MM.1S (cell line): ENCODE data around the gene ANP32D.
"Not testable (repeated sequence)": the region's sequence is repeated elsewhere in the genome, so short reads cannot be mapped to it uniquely, and the experiment has no call there.

Experiments
- CTCF ChIP-seq: fragments of 300-600 bp; sonication (generic); IDR thresholded peaks from 2 replicates; pipeline ENCODE4 v1.5.1; 2016; ENCODE audit warnings: antibody characterized with exemption, low read length, mixed read lengths
- EZH2 ChIP-seq: fragments of 300-600 bp; sonication (generic); optimal IDR thresholded peaks from 2 replicates; pipeline ENCODE3; 2017; ENCODE audit warnings: low read depth, mild to moderate bottlenecking, antibody characterized with exemption, low read length, mixed read lengths
- EZH2phosphoT487 ChIP-seq: fragments of 300-600 bp; sonication (generic); IDR thresholded peaks from 2 replicates; pipeline ENCODE4 v1.6.1; 2018; ENCODE audit warnings: antibody characterized with exemption, low read length

DNA sequence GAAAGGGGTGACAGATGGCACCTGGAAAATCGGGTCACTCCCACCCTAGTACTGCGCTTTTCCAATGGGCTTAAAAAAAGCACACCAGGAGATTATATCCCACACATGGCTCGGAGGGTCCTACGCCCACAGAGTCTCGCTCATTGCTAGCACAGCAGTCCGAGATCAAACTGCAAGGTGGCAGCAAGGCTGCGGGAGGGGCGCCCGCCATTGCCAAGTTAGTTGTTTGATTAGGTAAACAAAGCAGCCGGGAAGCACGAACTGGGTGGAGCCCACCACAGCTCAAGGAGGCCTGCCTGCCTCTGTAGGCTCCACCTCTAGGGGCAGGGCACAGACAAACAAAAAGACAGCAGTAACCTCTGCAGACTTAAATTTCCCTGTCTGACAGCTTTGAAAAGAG, 2.1 kb downstream of the ANP32D start:
- not testable (repeated sequence) for TF ChIP-seq CTCF, EZH2, EZH2phosphoT487
